Measurements from ENCODE around the gene ACOT4.
"Not testable (repeated sequence)": the region's sequence is repeated elsewhere in the genome, so short reads cannot be mapped to it uniquely, and the experiment has no call there.

The ACOT4 gene

DNA sequence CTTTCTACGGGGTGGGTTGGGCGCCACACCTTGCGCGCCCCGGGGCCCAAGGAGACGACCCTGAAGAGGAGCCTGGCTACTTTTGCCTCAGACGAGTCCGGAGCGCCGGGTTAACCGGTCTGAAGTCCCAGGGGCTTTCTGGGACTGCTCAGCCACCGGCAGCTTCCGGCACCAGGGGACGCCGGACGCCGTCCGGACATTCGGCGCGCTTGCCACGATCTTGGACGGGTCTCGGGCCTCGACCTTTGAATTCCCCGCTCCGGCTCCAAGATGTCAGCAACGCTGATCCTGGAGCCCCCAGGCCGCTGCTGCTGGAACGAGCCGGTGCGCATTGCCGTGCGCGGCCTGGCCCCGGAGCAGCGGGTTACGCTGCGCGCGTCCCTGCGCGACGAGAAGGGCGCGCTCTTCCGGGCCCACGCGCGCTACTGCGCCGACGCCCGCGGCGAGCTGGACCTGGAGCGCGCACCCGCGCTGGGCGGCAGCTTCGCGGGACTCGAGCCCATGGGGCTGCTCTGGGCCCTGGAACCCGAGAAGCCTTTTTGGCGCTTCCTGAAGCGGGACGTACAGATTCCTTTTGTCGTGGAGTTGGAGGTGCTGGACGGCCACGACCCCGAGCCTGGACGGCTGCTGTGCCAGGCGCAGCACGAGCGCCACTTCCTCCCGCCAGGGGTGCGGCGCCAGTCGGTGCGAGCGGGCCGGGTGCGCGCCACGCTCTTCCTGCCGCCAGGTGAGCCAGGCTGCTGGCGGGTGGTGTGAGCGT lies at the start of gene ACOT4:
Gene ACOT4 (plus strand): TSS at position 184 of the 760 bp plus-strand sequence. CDS start 87 bp downstream, at position 271.
- TF ChIP-seq, protein P1, sequence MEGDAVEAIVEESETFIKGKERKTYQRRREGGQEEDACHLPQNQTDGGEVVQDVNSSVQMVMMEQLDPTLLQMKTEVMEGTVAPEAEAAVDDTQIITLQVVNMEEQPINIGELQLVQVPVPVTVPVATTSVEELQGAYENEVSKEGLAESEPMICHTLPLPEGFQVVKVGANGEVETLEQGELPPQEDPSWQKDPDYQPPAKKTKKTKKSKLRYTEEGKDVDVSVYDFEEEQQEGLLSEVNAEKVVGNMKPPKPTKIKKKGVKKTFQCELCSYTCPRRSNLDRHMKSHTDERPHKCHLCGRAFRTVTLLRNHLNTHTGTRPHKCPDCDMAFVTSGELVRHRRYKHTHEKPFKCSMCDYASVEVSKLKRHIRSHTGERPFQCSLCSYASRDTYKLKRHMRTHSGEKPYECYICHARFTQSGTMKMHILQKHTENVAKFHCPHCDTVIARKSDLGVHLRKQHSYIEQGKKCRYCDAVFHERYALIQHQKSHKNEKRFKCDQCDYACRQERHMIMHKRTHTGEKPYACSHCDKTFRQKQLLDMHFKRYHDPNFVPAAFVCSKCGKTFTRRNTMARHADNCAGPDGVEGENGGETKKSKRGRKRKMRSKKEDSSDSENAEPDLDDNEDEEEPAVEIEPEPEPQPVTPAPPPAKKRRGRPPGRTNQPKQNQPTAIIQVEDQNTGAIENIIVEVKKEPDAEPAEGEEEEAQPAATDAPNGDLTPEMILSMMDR (IDR thresholded peaks at IDR 0.05; ENCODE audit: insufficient read depth, low read depth, low read length, missing control alignments), result peak; percentile 37
- DNase-seq (ENCODE audit: low read depth), result peak; percentile 78
- peak within 1 kb of the TSS; percentile 89 for H3K4me3 ChIP-seq (ENCODE audit: low read depth, low read length)

DNA sequence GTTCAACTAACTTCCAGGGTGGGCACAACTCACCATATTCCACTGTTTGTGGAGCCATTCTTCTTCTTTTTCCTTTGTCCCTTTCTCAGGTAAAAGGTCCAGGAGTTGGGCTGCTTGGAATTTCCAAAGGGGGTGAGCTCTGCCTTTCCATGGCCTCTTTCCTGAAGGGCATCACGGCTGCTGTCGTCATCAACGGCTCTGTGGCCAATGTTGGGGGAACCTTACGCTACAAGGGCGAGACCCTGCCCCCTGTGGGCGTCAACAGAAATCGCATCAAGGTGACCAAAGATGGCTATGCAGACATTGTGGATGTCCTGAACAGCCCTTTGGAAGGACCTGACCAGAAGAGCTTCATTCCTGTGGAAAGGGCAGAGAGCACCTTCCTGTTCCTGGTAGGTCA lies 48.7 kb upstream of the ACOT4 start:
- H3K4me3 ChIP-seq (ENCODE audit: low read depth, low read length); DNase-seq (ENCODE audit: low read depth): not testable (repeated sequence)

GRCh38 chr14:73545353-73545752 lies 46.3 kb upstream of the ACOT4 start:
- H3K4me3 ChIP-seq (ENCODE audit: low read depth, low read length); DNase-seq (ENCODE audit: low read depth): not testable (repeated sequence)

DNA sequence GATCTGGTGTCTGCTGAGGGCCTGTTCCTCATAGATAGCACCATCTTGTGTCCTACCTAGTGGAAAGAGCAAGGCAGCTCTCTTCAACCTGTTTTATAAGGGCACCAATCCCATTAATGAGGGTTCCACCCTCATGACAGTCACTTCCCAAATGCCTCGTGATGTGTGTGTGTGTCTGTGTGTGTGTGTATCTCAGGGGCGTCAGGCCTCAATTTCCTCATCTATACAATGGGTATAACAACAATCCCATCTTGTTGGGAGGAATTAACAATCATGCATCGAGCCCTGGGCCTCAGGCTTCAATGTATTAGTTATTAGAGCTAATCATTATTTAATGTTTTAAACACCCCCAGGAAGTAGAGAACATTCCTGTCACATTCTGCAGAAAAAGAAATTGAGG lies 42.6 kb upstream of the ACOT4 start:
- DNase-seq (ENCODE audit: low read depth); H3K4me3 ChIP-seq (ENCODE audit: low read depth, low read length): not testable (repeated sequence)

DNA sequence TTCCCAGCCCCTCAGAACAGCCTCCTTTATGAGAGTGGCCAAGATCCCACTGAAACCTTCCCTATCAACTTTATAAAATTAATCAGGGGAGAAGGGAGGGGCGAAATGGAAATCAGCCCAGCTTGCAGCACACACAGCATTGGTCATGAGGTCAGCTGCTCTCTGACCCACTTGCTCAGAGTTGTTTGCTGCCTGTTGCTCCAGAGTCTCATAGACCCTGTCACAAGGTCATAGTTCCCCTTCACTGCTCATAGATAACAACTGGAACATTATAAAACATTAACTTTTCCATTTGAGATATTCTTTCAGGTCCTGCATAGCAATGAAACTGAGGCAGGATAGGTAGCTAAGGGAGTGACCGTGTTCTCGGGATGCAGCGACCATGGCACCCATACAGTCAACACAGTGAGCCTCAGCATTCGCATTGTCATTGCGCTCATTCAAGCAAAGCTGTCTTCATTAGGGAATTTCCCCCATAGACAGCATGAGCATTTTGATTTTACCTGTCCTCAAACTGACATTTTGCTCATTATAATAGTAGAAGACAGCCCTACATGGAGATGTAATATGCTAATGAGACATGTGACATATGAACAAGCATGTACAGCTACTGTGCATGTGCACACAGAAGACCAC lies 41.7 kb upstream of the ACOT4 start:
- DNase-seq (ENCODE audit: low read depth); H3K4me3 ChIP-seq (ENCODE audit: low read depth, low read length): not testable (repeated sequence)

DNA sequence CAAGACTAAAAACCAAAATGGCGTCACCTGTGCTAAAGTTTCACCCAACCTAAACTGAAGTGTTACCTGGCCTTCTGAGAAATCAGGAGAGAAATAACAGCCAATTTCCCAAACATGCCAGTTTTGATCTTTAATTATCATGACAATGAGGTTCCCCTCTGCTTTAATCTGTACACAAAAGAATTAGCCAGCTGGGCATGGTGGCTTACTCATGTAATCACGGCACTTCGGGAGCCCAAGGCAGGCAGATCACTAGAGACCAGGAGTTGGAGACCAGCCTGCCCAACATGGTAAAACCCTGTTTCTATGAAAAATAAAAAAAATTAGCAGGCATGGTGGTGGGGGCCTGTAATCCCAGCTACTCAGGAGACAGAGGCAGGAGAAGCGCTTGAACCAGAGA lies 37.8 kb upstream of the ACOT4 start:
- DNase-seq (ENCODE audit: low read depth), result no peak
- TF ChIP-seq, protein P1 (IDR thresholded peaks at IDR 0.05; ENCODE audit: insufficient read depth, low read depth, low read length, missing control alignments), result no peak
- H3K4me3 ChIP-seq (ENCODE audit: low read depth, low read length), result no peak overlapping the region

- H3K4me3 ChIP-seq (ENCODE audit: low read depth, low read length); DNase-seq (ENCODE audit: low read depth): not testable (repeated sequence)
Observed at GRCh38 chr14:73557201-73557600, 34.5 kb upstream of the ACOT4 start.

DNA sequence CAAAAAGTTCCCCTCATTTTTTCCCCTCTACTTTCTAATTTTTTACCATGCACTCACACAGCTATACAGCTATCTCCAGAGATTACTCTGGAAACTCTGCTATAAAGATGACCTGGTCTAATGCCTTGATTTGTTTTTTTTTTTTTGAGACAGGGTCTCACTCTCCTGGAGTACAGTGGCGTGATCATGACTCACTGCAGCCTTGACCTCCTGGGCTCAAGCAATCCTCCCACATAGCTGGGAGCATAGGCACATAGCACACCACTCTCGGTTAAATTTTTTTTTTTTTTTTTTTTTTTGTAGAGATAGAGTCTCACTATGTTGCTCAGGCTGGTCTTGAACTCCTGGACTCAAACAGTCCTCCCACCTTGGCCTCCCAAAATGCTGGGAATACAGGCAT lies 33.4 kb upstream of the ACOT4 start:
- not testable (repeated sequence) for H3K4me3 ChIP-seq (ENCODE audit: low read depth, low read length); DNase-seq (ENCODE audit: low read depth)

- not testable (repeated sequence) for DNase-seq (ENCODE audit: low read depth); H3K4me3 ChIP-seq (ENCODE audit: low read depth, low read length)
Observed at GRCh38 chr14:73562256-73562655, 29.4 kb upstream of the ACOT4 start.

GRCh38 chr14:73562696-73563095 lies 29.0 kb upstream of the ACOT4 start:
- H3K4me3 ChIP-seq (ENCODE audit: low read depth, low read length); DNase-seq (ENCODE audit: low read depth): not testable (repeated sequence)

DNA sequence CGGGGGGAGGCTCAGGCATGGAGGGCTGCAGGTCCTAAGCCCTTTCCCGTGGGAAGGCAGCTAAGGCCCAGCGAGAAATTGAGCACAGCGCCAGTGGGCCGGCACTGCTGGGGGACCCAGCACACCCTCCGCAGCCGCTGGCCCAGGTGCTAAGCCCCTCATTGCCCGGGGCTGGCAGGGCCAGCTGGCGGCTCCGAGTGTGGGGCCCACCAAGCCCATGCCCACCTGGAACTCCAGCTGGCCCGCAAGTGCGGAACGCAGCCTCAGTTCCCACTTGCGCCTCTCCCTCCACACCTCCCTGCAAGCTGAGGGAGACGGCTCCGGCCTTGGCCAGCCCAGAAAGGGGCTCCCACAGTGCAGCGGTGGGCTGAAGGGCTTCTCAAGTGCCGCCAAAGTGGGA lies 25.2 kb upstream of the ACOT4 start:
- not testable (repeated sequence) for DNase-seq (ENCODE audit: low read depth); H3K4me3 ChIP-seq (ENCODE audit: low read depth, low read length)

DNA sequence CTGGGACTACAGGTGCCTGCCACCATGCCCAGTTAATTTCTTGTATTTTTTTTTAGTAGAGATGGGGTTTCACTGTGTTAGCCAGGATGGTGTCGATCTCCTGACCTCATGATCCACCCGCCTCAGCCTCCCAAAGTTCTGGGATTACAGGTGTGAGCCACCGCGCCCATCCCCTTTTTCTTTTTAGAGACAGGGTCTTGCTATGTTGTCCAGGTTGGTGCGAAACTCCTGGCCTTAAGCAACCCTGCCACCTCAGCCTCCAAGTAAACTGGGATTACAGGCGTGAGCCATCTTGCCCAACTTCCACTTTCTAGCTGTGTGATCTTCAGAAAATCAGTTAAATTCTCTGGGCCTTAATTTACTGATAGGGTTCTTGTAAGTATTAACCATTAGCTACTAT lies 24.7 kb upstream of the ACOT4 start:
- not testable (repeated sequence) for H3K4me3 ChIP-seq (ENCODE audit: low read depth, low read length); DNase-seq (ENCODE audit: low read depth)

All from GM12865 (cell line).